DMS153 (cell line): ENCODE data around the gene LRG1.
"Not testable (repeated sequence)": the region's sequence is repeated elsewhere in the genome, so short reads cannot be mapped to it uniquely, and the experiment has no call there.

Experiments used
- DNase-seq: peaks from one replicate; lab custom pipeline; 2025; lab: John Stamatoyannopoulos, UW

Gene LRG1

GRCh38 chr19:4575267-4576015 lies 35.6 kb upstream of the LRG1 start:
- no peak for DNase-seq

- no peak for DNase-seq
Measured at GRCh38 chr19:4573682-4574081, 33.8 kb upstream of the LRG1 start.

GRCh38 chr19:4571305-4571917 lies 31.6 kb upstream of the LRG1 start:
- DNase-seq = no peak

- DNase-seq = no peak
Measured at GRCh38 chr19:4570916-4571304, 31.1 kb upstream of the LRG1 start.

- no peak for DNase-seq
Measured at GRCh38 chr19:4570402-4570801, 30.6 kb upstream of the LRG1 start.

- DNase-seq = no peak
Measured at GRCh38 chr19:4568886-4569285, 29.1 kb upstream of the LRG1 start.

GRCh38 chr19:4567584-4568071 lies 27.8 kb upstream of the LRG1 start:
- peak; percentile 17 for DNase-seq

GRCh38 chr19:4566402-4567051 lies 26.7 kb upstream of the LRG1 start:
- no peak for DNase-seq

- DNase-seq = not testable (repeated sequence)
Measured at GRCh38 chr19:4563562-4563961, 23.7 kb upstream of the LRG1 start.

- not testable (repeated sequence) for DNase-seq
Measured at GRCh38 chr19:4562085-4562484, 22.2 kb upstream of the LRG1 start.

GRCh38 chr19:4559569-4559968 lies 19.7 kb upstream of the LRG1 start, which contains the start of gene SEMA6B:
Gene SEMA6B (minus strand): TSS chr19:4559684. CDS start chr19:4558457, 1,227 bp downstream.
- DNase-seq = no peak

- DNase-seq = no peak
Measured at GRCh38 chr19:4557971-4558941, 18.4 kb upstream of the LRG1 start.

- no peak for DNase-seq
Measured at GRCh38 chr19:4557144-4557970, 17.5 kb upstream of the LRG1 start.

GRCh38 chr19:4556597-4557127 lies 16.8 kb upstream of the LRG1 start:
- DNase-seq = no peak

- DNase-seq = no peak
Measured at GRCh38 chr19:4555657-4556561, 16.1 kb upstream of the LRG1 start.

GRCh38 chr19:4554717-4555116 lies 14.9 kb upstream of the LRG1 start:
- no peak for DNase-seq

- DNase-seq = no peak
Measured at GRCh38 chr19:4553775-4554174, 13.9 kb upstream of the LRG1 start.

- no peak for DNase-seq
Measured at GRCh38 chr19:4553092-4553695, 13.4 kb upstream of the LRG1 start.

- DNase-seq = no peak
Measured at GRCh38 chr19:4552525-4552819, 12.6 kb upstream of the LRG1 start.
